Activated CD8-positive, alpha-beta memory T cell treated with anti-CD3 and anti-CD28 coated beads for 48 hours (primary cell): ENCODE measurements around the gene EGF.
"Not testable (repeated sequence)": the region's sequence is repeated elsewhere in the genome, so short reads cannot be mapped to it uniquely, and the experiment has no call there.

Source experiments
- DNase-seq, 3 experiments: peaks; one replicate each; pipeline ENCODE4 v3.0.0-alpha.2; 2020; ENCODE audit warnings: low read depth in 2 of 3, low spot score in 2 of 3

Gene EGF

GRCh38 chr4:109914322-109914721 lies 1.6 kb downstream of the EGF start:
- no peak for DNase-seq

- DNase-seq = no peak
These were observed 2.8 kb downstream of the EGF start for GRCh38 chr4:109915385-109916026.

GRCh38 chr4:109916027-109916409 lies 3.3 kb downstream of the EGF start:
- DNase-seq = no peak

GRCh38 chr4:109921384-109921808 lies 8.7 kb downstream of the EGF start:
- no peak for DNase-seq

GRCh38 chr4:109925396-109925795 lies 12.7 kb downstream of the EGF start:
- no peak for DNase-seq

GRCh38 chr4:109928327-109929045 lies 15.8 kb downstream of the EGF start:
- DNase-seq = no peak

GRCh38 chr4:109930464-109930863 lies 17.8 kb downstream of the EGF start:
- DNase-seq = no peak

GRCh38 chr4:109930872-109931271 lies 18.2 kb downstream of the EGF start:
- DNase-seq = no peak

- DNase-seq = no peak
These were observed 18.6 kb downstream of the EGF start for GRCh38 chr4:109931318-109931717.

GRCh38 chr4:109937352-109937751 lies 24.7 kb downstream of the EGF start:
- not testable (repeated sequence) for DNase-seq

GRCh38 chr4:109939190-109939589 lies 26.5 kb downstream of the EGF start:
- no peak for DNase-seq

- DNase-seq = no peak
These were observed 29.7 kb downstream of the EGF start for GRCh38 chr4:109942292-109942926.

- DNase-seq = no peak
These were observed 31.1 kb downstream of the EGF start for GRCh38 chr4:109943745-109944144.

GRCh38 chr4:109944591-109944990 lies 31.9 kb downstream of the EGF start:
- no peak for DNase-seq

- DNase-seq = peak in 1 of 3 experiments; percentile 12
These were observed 32.4 kb downstream of the EGF start for GRCh38 chr4:109945056-109945455.

- no peak for DNase-seq
These were observed 33.4 kb downstream of the EGF start for GRCh38 chr4:109946120-109946519.

- no peak for DNase-seq
These were observed 34.8 kb downstream of the EGF start for GRCh38 chr4:109947457-109947856.

GRCh38 chr4:109947918-109948317 lies 35.2 kb downstream of the EGF start:
- no peak for DNase-seq

- DNase-seq = not testable (repeated sequence)
These were observed 36.5 kb downstream of the EGF start for GRCh38 chr4:109949099-109949718.

GRCh38 chr4:109952612-109953011 lies 39.9 kb downstream of the EGF start:
- no peak for DNase-seq

- no peak for DNase-seq
These were observed 40.9 kb downstream of the EGF start for GRCh38 chr4:109953556-109953955.

GRCh38 chr4:109955146-109955545 lies 42.5 kb downstream of the EGF start:
- DNase-seq = no peak
